Measurements from ENCODE around the gene L1TD1. TPM values are rescaled to one million over a fixed set of nuclear protein-coding genes. Genes with fewer than 3 reads are reported as not detected.

The L1TD1 gene
- total and polyA plus RNA-seq, 2 donors (not counting 1 experiment from before 2014, with no cell fraction given): 0.09 TPM; not detected in 1

DNA sequence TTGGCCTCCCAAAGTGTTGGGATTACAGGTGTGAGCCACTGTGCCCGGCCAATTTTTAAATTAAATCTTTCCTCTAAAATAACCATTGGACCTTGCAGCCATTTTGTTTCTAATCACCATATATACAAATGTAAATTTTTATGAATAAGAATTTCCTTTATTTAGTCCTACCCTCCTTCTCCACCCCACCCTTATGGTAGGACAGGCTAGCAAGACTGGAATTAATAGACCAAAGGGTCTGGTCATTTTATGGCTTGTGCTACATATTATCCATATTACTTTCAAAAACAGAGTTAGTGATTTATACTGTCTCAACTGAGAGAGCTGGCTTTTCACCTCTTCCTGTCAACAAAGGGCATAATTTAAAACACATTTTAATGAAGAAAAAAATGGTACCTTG is 26.5 kb downstream of the L1TD1 start:
- no peak overlapping the region for H3K27ac Mint-ChIP-seq
- Histone ChIP-seq H2AFZ (ENCODE audit: insufficient read depth, low read depth, low read length, poor library complexity, severe bottlenecking) (no peak overlapping the region), H3K36me3 (replicated peaks in 1 of 2; ENCODE audit: control extremely low read depth in 1 of 2, control insufficient read depth in 1 of 2, extremely low read depth in 1 of 2, insufficient read depth in 2 of 2, low read length in 1 of 2) (no peaks in the 10 kb centered on the region), H3K9ac (ENCODE audit: low read length) (no peak overlapping the region), H3K27me3 (replicated peaks in 1 of 4; ENCODE audit: control extremely low read depth in 1 of 4, control insufficient read depth in 3 of 4, insufficient read depth in 4 of 4, low read length in 3 of 4) (no peaks in the 10 kb centered on the region), H3K9me3 (ENCODE audit: control extremely low read depth in 1 of 3, control insufficient read depth in 2 of 3, insufficient read depth in 1 of 3, low read length in 2 of 3) (peaks cover 0 to 3% (median 0%) of the 10 kb centered on the region in 3 donors), H3K27ac (ENCODE audit: low read length in 2 of 2) (no peak overlapping the region), H3K79me2 (ENCODE audit: control insufficient read depth, insufficient read depth, low read length) (no peaks in the 10 kb centered on the region), H3K4me3 (ENCODE audit: control extremely low read depth in 1 of 5, extremely low read depth in 1 of 5, insufficient read depth in 1 of 5, low read depth in 2 of 5, low read length in 4 of 5) (no peak overlapping the region), H4K20me1 (ENCODE audit: control insufficient read depth, insufficient read depth, low read length, poor library complexity, severe bottlenecking) (no peaks in the 10 kb centered on the region), H3K4me1 (ENCODE audit: control insufficient read depth in 2 of 2, insufficient read depth in 2 of 2, low read length in 2 of 2) (no peaks in the 10 kb centered on the region), H3K4me2 (replicated peaks; ENCODE audit: low read depth, low read length, poor library complexity, severe bottlenecking) (no peak overlapping the region)
- H3K9me3 Mint-ChIP-seq (ENCODE audit: insufficient read depth): no peaks in the 10 kb centered on the region
- ATAC-seq (ENCODE audit: low read depth): no peak
- CTCF ChIA-PET: no interaction called here
- no peak for DNase-seq
- no CpG with 5 or more reads among the region's 1 CpG for WGBS (ENCODE audit: insufficient coverage)
- H3K27me3 Mint-ChIP-seq: no peaks in the 10 kb centered on the region
- intact Hi-C loops (cut with micrococcal nuclease): no loop called here
- no peak for TF ChIP-seq EZH2 (IDR thresholded peaks at IDR 0.05; ENCODE audit: borderline replicate concordance, insufficient read depth, low read depth, low read length, poor library complexity, severe bottlenecking)
- TF ChIP-seq, protein P1, sequence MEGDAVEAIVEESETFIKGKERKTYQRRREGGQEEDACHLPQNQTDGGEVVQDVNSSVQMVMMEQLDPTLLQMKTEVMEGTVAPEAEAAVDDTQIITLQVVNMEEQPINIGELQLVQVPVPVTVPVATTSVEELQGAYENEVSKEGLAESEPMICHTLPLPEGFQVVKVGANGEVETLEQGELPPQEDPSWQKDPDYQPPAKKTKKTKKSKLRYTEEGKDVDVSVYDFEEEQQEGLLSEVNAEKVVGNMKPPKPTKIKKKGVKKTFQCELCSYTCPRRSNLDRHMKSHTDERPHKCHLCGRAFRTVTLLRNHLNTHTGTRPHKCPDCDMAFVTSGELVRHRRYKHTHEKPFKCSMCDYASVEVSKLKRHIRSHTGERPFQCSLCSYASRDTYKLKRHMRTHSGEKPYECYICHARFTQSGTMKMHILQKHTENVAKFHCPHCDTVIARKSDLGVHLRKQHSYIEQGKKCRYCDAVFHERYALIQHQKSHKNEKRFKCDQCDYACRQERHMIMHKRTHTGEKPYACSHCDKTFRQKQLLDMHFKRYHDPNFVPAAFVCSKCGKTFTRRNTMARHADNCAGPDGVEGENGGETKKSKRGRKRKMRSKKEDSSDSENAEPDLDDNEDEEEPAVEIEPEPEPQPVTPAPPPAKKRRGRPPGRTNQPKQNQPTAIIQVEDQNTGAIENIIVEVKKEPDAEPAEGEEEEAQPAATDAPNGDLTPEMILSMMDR (IDR thresholded peaks at IDR 0.05): no peak
- no peaks in the 10 kb centered on the region for H3K4me1 Mint-ChIP-seq
- H3K4me3 Mint-ChIP-seq: no peak overlapping the region
- POLR2A ChIA-PET: no interaction called here

GRCh38 chr1:62222321-62222720 is 27.7 kb downstream of the L1TD1 start:
- no peak for ATAC-seq (ENCODE audit: low read depth)

More at GRCh38 chr1:62222321-62222720, 27.7 kb downstream of the L1TD1 start:
- no peak overlapping the region for H3K27ac Mint-ChIP-seq
- intact Hi-C loops (cut with micrococcal nuclease): no loop called here
- no peaks in the 10 kb centered on the region for H3K27me3 ChIP-seq (replicated peaks in 1 of 4; ENCODE audit: control extremely low read depth in 1 of 4, control insufficient read depth in 3 of 4, insufficient read depth in 4 of 4, low read length in 3 of 4)
- no peak for TF ChIP-seq EZH2 (IDR thresholded peaks at IDR 0.05; ENCODE audit: borderline replicate concordance, insufficient read depth, low read depth, low read length, poor library complexity, severe bottlenecking)
- TF ChIP-seq, protein P1 (IDR thresholded peaks at IDR 0.05): no peak
- H3K4me2 ChIP-seq (replicated peaks; ENCODE audit: low read depth, low read length, poor library complexity, severe bottlenecking): no peak overlapping the region
- H3K4me3 Mint-ChIP-seq: no peak overlapping the region
- H2AFZ ChIP-seq (ENCODE audit: insufficient read depth, low read depth, low read length, poor library complexity, severe bottlenecking): no peak overlapping the region
- no peaks in the 10 kb centered on the region for H3K36me3 ChIP-seq (replicated peaks in 1 of 2; ENCODE audit: control extremely low read depth in 1 of 2, control insufficient read depth in 1 of 2, extremely low read depth in 1 of 2, insufficient read depth in 2 of 2, low read length in 1 of 2)
- WGBS (ENCODE audit: insufficient coverage): 95% methylated on average over 5 of the region's 9 CpGs
- no peak overlapping the region for H3K4me3 ChIP-seq (ENCODE audit: control extremely low read depth in 1 of 5, extremely low read depth in 1 of 5, insufficient read depth in 1 of 5, low read depth in 2 of 5, low read length in 4 of 5)
- H3K79me2 ChIP-seq (ENCODE audit: control insufficient read depth, insufficient read depth, low read length): no peaks in the 10 kb centered on the region
- H3K9ac ChIP-seq (ENCODE audit: low read length): no peak overlapping the region
- no peaks in the 10 kb centered on the region for H3K4me1 ChIP-seq (ENCODE audit: control insufficient read depth in 2 of 2, insufficient read depth in 2 of 2, low read length in 2 of 2)
- CTCF ChIA-PET: no interaction called here
- H3K4me1 Mint-ChIP-seq: no peaks in the 10 kb centered on the region
- no peaks in the 10 kb centered on the region for H3K9me3 Mint-ChIP-seq (ENCODE audit: insufficient read depth)
- H3K27me3 Mint-ChIP-seq: no peaks in the 10 kb centered on the region
- POLR2A ChIA-PET: no interaction called here
- no peak for DNase-seq
- peaks cover 0 to 3% (median 0%) of the 10 kb centered on the region in 3 donors for H3K9me3 ChIP-seq (ENCODE audit: control extremely low read depth in 1 of 3, control insufficient read depth in 2 of 3, insufficient read depth in 1 of 3, low read length in 2 of 3)
- H4K20me1 ChIP-seq (ENCODE audit: control insufficient read depth, insufficient read depth, low read length, poor library complexity, severe bottlenecking): no peaks in the 10 kb centered on the region
- H3K27ac ChIP-seq (ENCODE audit: low read length in 2 of 2): no peak overlapping the region

All from B cell (primary cell).